ENCODE data around the gene SCRN3.

DNA sequence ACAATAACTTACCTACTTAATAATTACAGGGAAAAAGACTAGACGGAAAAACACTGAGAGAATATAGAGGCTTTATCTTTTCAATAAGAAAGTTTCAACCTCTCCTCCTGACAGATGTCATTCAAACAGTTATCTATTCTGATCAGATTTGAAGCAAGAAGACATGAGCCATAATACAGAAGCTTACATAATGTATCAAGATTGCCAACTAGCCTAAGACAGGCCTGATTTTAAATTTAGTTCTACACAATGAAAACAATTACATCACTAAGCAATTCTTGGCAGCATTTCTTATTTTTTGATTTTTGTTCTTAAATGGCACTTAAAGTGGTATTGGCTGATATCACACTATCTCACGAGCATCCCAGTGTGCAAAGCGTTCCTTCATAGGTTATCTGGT, 49.7 kb downstream of the SCRN3 start:
- TF ChIP-seq CTCF (conservative IDR thresholded peaks at IDR 0.05 in 1 of 2, IDR thresholded peaks at IDR 0.05 in 1 of 2; ENCODE audit: low read depth in 1 of 2, low read length in 2 of 2): no peak
- no peak for TF ChIP-seq EZH2 (IDR thresholded peaks at IDR 0.05; ENCODE audit: low read length, missing control alignments)
